T-helper 1 cell treated with Interleukin-12 subunit alpha and Interleukin-12 subunit beta and Interleukin-4 antibody, amounts not matched to agents 30 μg/mL and 1 μg/mL, for 36 hours (primary cell): ENCODE measurements around the gene RIC8B.
A peak's percentile ranks its signal among the peaks of the same experiment; 100 is the strongest.

Experiments used
- H3K27ac Mint-ChIP-seq: one replicate; pipeline ENCODE4 v1.8.0; 2021; ENCODE audit warnings: mild to moderate bottlenecking, mixed read lengths
- H3K27me3 Mint-ChIP-seq: one replicate; pipeline ENCODE4 v1.8.0; 2021; ENCODE audit warnings: low read depth, mixed read lengths
- H3K36me3 Mint-ChIP-seq: one replicate; pipeline ENCODE4 v1.8.0; 2021; ENCODE audit warnings: low read depth, mixed read lengths
- H3K4me1 Mint-ChIP-seq: one replicate; pipeline ENCODE4 v1.8.0; 2021; ENCODE audit warnings: low read depth, mixed read lengths
- H3K4me3 Mint-ChIP-seq: one replicate; pipeline ENCODE4 v1.8.0; 2021; ENCODE audit warnings: mild to moderate bottlenecking, moderate library complexity, mixed read lengths
- H3K9me3 Mint-ChIP-seq: one replicate; pipeline ENCODE4 v1.8.0; 2021; ENCODE audit warnings: mixed read lengths

Gene RIC8B

GRCh38 chr12:106886932-106887331 lies 112.5 kb downstream of the RIC8B start:
- no peaks in the 10 kb centered on the region for H3K9me3 Mint-ChIP-seq
- H3K36me3 Mint-ChIP-seq = peaks cover 10% of the 10 kb centered on the region
- H3K27me3 Mint-ChIP-seq = no peaks in the 10 kb centered on the region
- no peak overlapping the region for H3K27ac Mint-ChIP-seq
- H3K4me3 Mint-ChIP-seq = no peak overlapping the region
- H3K4me1 Mint-ChIP-seq = no peaks in the 10 kb centered on the region

GRCh38 chr12:106888348-106888970 lies 114.0 kb downstream of the RIC8B start:
- H3K9me3 Mint-ChIP-seq = no peaks in the 10 kb centered on the region
- H3K27me3 Mint-ChIP-seq = no peaks in the 10 kb centered on the region
- no peaks in the 10 kb centered on the region for H3K4me1 Mint-ChIP-seq
- peaks cover 6% of the 10 kb centered on the region for H3K36me3 Mint-ChIP-seq
- no peak overlapping the region for H3K27ac Mint-ChIP-seq
- no peak overlapping the region for H3K4me3 Mint-ChIP-seq

- H3K36me3 Mint-ChIP-seq = peaks cover 6% of the 10 kb centered on the region
- no peak overlapping the region for H3K4me3 Mint-ChIP-seq
- no peaks in the 10 kb centered on the region for H3K27me3 Mint-ChIP-seq
- H3K9me3 Mint-ChIP-seq = no peaks in the 10 kb centered on the region
- no peaks in the 10 kb centered on the region for H3K4me1 Mint-ChIP-seq
- no peak overlapping the region for H3K27ac Mint-ChIP-seq
Measured at GRCh38 chr12:106889326-106889725, 114.8 kb downstream of the RIC8B start.

- H3K4me3 Mint-ChIP-seq = no peak overlapping the region
- no peaks in the 10 kb centered on the region for H3K9me3 Mint-ChIP-seq
- no peaks in the 10 kb centered on the region for H3K4me1 Mint-ChIP-seq
- H3K36me3 Mint-ChIP-seq = peaks cover 5% of the 10 kb centered on the region
- no peak overlapping the region for H3K27ac Mint-ChIP-seq
- H3K27me3 Mint-ChIP-seq = no peaks in the 10 kb centered on the region
Measured at GRCh38 chr12:106889950-106890626, 115.6 kb downstream of the RIC8B start.

GRCh38 chr12:106892075-106892474 lies 117.6 kb downstream of the RIC8B start:
- H3K27me3 Mint-ChIP-seq = peaks cover under 1% of the 10 kb centered on the region
- H3K4me1 Mint-ChIP-seq = peaks cover 6% of the 10 kb centered on the region
- H3K4me3 Mint-ChIP-seq = no peak overlapping the region
- peaks cover 3% of the 10 kb centered on the region for H3K9me3 Mint-ChIP-seq
- no peak overlapping the region for H3K27ac Mint-ChIP-seq
- peaks cover 2% of the 10 kb centered on the region for H3K36me3 Mint-ChIP-seq

GRCh38 chr12:106893451-106893850 lies 119.0 kb downstream of the RIC8B start:
- Mint-ChIP-seq H3K36me3 (no peaks in the 10 kb centered on the region), H3K27ac (no peak overlapping the region), H3K4me3 (no peak overlapping the region), H3K9me3 (peaks cover 3% of the 10 kb centered on the region), H3K4me1 (peaks cover 8% of the 10 kb centered on the region), H3K27me3 (peaks cover 12% of the 10 kb centered on the region)

GRCh38 chr12:106894774-106895173 lies 120.3 kb downstream of the RIC8B start:
- peaks cover 16% of the 10 kb centered on the region for H3K27me3 Mint-ChIP-seq
- H3K27ac Mint-ChIP-seq = no peak overlapping the region

GRCh38 chr12:106896603-106897002 lies 122.1 kb downstream of the RIC8B start:
- H3K4me1 Mint-ChIP-seq = peaks cover 8% of the 10 kb centered on the region
- H3K36me3 Mint-ChIP-seq = no peaks in the 10 kb centered on the region
- no peak overlapping the region for H3K27ac Mint-ChIP-seq
- H3K4me3 Mint-ChIP-seq = no peak overlapping the region
- peaks cover 3% of the 10 kb centered on the region for H3K9me3 Mint-ChIP-seq
- H3K27me3 Mint-ChIP-seq = peaks cover 28% of the 10 kb centered on the region

More at GRCh38 chr12:106894774-106895173, 120.3 kb downstream of the RIC8B start:
- Mint-ChIP-seq H3K36me3 (no peaks in the 10 kb centered on the region), H3K9me3 (peaks cover 3% of the 10 kb centered on the region), H3K4me1 (peaks cover 8% of the 10 kb centered on the region), H3K4me3 (no peak overlapping the region)

GRCh38 chr12:106897082-106897481 lies 122.6 kb downstream of the RIC8B start:
- Mint-ChIP-seq H3K36me3 (no peaks in the 10 kb centered on the region), H3K9me3 (peaks cover 3% of the 10 kb centered on the region), H3K27ac (no peak overlapping the region), H3K4me1 (peaks cover 8% of the 10 kb centered on the region), H3K27me3 (peaks cover 33% of the 10 kb centered on the region), H3K4me3 (no peak overlapping the region)

GRCh38 chr12:106897981-106898901 lies 123.8 kb downstream of the RIC8B start:
- no peak overlapping the region for H3K4me3 Mint-ChIP-seq

GRCh38 chr12:106900554-106900953 lies 126.1 kb downstream of the RIC8B start:
- H3K4me3 Mint-ChIP-seq = no peak overlapping the region
- H3K27me3 Mint-ChIP-seq = peaks cover 56% of the 10 kb centered on the region
- peaks cover 16% of the 10 kb centered on the region for H3K4me1 Mint-ChIP-seq

More at GRCh38 chr12:106897981-106898901, 123.8 kb downstream of the RIC8B start:
- peaks cover 3% of the 10 kb centered on the region for H3K9me3 Mint-ChIP-seq
- H3K36me3 Mint-ChIP-seq = no peaks in the 10 kb centered on the region
- H3K4me1 Mint-ChIP-seq = peaks cover 14% of the 10 kb centered on the region
- H3K27me3 Mint-ChIP-seq = peaks cover 44% of the 10 kb centered on the region
- H3K27ac Mint-ChIP-seq = no peak overlapping the region

GRCh38 chr12:106901276-106901675 lies 126.8 kb downstream of the RIC8B start:
- Mint-ChIP-seq H3K27ac (no peak overlapping the region), H3K4me1 (peaks cover 11% of the 10 kb centered on the region), H3K36me3 (no peaks in the 10 kb centered on the region), H3K4me3 (no peak overlapping the region), H3K9me3 (no peaks in the 10 kb centered on the region), H3K27me3 (peaks cover 57% of the 10 kb centered on the region)

More at GRCh38 chr12:106900554-106900953, 126.1 kb downstream of the RIC8B start:
- Mint-ChIP-seq H3K9me3 (peaks cover 3% of the 10 kb centered on the region), H3K27ac (no peak overlapping the region), H3K36me3 (no peaks in the 10 kb centered on the region)

GRCh38 chr12:106902053-106902452 lies 127.6 kb downstream of the RIC8B start:
- Mint-ChIP-seq H3K36me3 (no peaks in the 10 kb centered on the region), H3K9me3 (no peaks in the 10 kb centered on the region), H3K27ac (no peak overlapping the region), H3K4me1 (peaks cover 11% of the 10 kb centered on the region), H3K4me3 (no peak overlapping the region), H3K27me3 (peaks cover 64% of the 10 kb centered on the region)

GRCh38 chr12:106903241-106903945 lies 128.9 kb downstream of the RIC8B start:
- Mint-ChIP-seq H3K27me3 (peaks cover 54% of the 10 kb centered on the region), H3K9me3 (no peaks in the 10 kb centered on the region), H3K27ac (no peak overlapping the region), H3K36me3 (no peaks in the 10 kb centered on the region), H3K4me1 (peaks cover 13% of the 10 kb centered on the region), H3K4me3 (peak overlapping the region; percentile 58)
